GM18861 (cell line): ENCODE results near the gene FBXW7.
A peak's percentile ranks its signal among the peaks of the same experiment; 100 is the strongest.

Source experiments
- ATAC-seq: cut with Tn5 transposase; IDR thresholded peaks from one replicate; pipeline ENCODE4 v1.9.1; 2021; ENCODE audit not compliant: unreplicated experiment

The FBXW7 gene

GRCh38 chr4:152535903-152536544 lies at the start of gene FBXW7:
TSS of gene FBXW7 (minus strand) at chr4:152536092. CDS start at chr4:152411803, 124,289 bp downstream.
- peak; percentile 74 for ATAC-seq

GRCh38 chr4:152585023-152585441 lies 49.1 kb upstream of the FBXW7 start:
- ATAC-seq, result peak; percentile 69

- no peak for ATAC-seq
These were observed 45.8 kb upstream of the FBXW7 start for GRCh38 chr4:152581536-152582160.

GRCh38 chr4:152579916-152580315 lies 44.0 kb upstream of the FBXW7 start:
- no peak for ATAC-seq

GRCh38 chr4:152579107-152579764 lies 43.3 kb upstream of the FBXW7 start:
- ATAC-seq, result no peak

GRCh38 chr4:152578670-152579069 lies 42.8 kb upstream of the FBXW7 start:
- ATAC-seq, result no peak

GRCh38 chr4:152577708-152578396 lies 42.0 kb upstream of the FBXW7 start:
- peak; percentile 67 for ATAC-seq

- ATAC-seq, result no peak
These were observed 39.6 kb upstream of the FBXW7 start for GRCh38 chr4:152575533-152575932.

- no peak for ATAC-seq
These were observed 38.0 kb upstream of the FBXW7 start for GRCh38 chr4:152573861-152574260.

GRCh38 chr4:152572417-152573086 lies 36.7 kb upstream of the FBXW7 start:
- ATAC-seq, result no peak

GRCh38 chr4:152571770-152572169 lies 35.9 kb upstream of the FBXW7 start:
- ATAC-seq, result no peak

GRCh38 chr4:152571296-152571695 lies 35.4 kb upstream of the FBXW7 start:
- no peak for ATAC-seq

- ATAC-seq, result no peak
These were observed 29.4 kb upstream of the FBXW7 start for GRCh38 chr4:152565333-152565732.

GRCh38 chr4:152564336-152564735 lies 28.4 kb upstream of the FBXW7 start:
- no peak for ATAC-seq

GRCh38 chr4:152563209-152563608 lies 27.3 kb upstream of the FBXW7 start:
- no peak for ATAC-seq

GRCh38 chr4:152559641-152560040 lies 23.7 kb upstream of the FBXW7 start:
- ATAC-seq, result peak; percentile 44

- ATAC-seq, result no peak
These were observed 22.5 kb upstream of the FBXW7 start for GRCh38 chr4:152558396-152558795.

GRCh38 chr4:152556834-152557233 lies 20.9 kb upstream of the FBXW7 start:
- no peak for ATAC-seq

- ATAC-seq, result no peak
These were observed 20.4 kb upstream of the FBXW7 start for GRCh38 chr4:152556283-152556682.

GRCh38 chr4:152554742-152555141 lies 18.9 kb upstream of the FBXW7 start:
- ATAC-seq, result no peak

- ATAC-seq, result peak; percentile 58
These were observed 14.8 kb upstream of the FBXW7 start for GRCh38 chr4:152550687-152551086.
